Heart left ventricle (tissue), 13 donors: ENCODE measurements around the gene RASGRP1.

Source experiments
- POLR2A ChIP-seq, 2 donors: fragments of 450-650 bp; IDR thresholded peaks; one replicate each; pipeline ENCODE4 v1.6.1; 2017; ENCODE audit warnings: antibody characterized with exemption in 2 of 2, mild to moderate bottlenecking in 2 of 2, moderate library complexity in 2 of 2
- TF ChIP-seq, protein P1 (sequence below), 12 donors: fragments of 200-600 bp; sonication (generic) in 4 of 12; IDR thresholded peaks; one replicate each; pipeline versions ENCODE4 v1.5.0 to v1.8.0; 2018 to 2022; ENCODE audit warnings: antibody characterized with exemption in 12 of 12, mild to moderate bottlenecking in 5 of 12
- donor health status: ischemic (EF 13 %, LVEDD 7.1; RV severe dilation, severe dysfunction).
- donor health status: DM: no; HTN: yes; CAD: no.
- donor health status: DM: no; HTN: no; CAD: no.
- donor health status: ischemic (EF 25% LVEDD 6.9; RV normal size, moderate dysfunction).
- donor health status: ischemic (EF 25% LVEDD 5.7; RV mildly dilated, moderate dysfunction).
- donor health status: ischemic (EF 35%, LVEDD 5.7; RV mildly dilated, moderate dysfunction).
- donor health status: nonischemic (EF 11% LVEDD 7.7; RV severe dilation, severe dysfunction).
- donor health status: DM: yes; HTN: yes; CAD: no.
- donor health status: PGD.
- donor health status: ischemic (EF 29% LVEDD 5.4; RV normal size, mild dysfunction).
- donor health status: nonischemic (EF 23%, LVEDD 6.1; RV moderate dilation, normal function).

DNA sequence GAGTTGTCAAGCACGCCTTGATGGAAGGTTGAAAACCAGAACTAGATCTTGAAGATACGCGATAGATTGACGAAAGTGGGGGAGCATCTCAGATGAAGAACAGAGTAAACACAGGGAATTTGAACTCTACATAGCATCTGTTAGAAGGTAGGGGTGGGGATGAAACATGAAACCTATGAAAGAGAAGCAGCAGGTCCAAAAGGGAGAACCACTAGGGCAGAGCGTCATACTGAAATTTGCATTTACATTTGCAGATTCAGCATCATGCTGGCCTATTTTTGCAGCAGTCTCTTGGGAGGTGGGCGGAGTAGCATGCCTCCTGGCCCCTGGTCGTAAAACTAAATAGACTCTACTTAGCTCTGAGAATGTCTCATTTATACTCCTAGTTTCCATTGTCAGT, 46.1 kb upstream of the RASGRP1 start:
- TF ChIP-seq, protein P1, sequence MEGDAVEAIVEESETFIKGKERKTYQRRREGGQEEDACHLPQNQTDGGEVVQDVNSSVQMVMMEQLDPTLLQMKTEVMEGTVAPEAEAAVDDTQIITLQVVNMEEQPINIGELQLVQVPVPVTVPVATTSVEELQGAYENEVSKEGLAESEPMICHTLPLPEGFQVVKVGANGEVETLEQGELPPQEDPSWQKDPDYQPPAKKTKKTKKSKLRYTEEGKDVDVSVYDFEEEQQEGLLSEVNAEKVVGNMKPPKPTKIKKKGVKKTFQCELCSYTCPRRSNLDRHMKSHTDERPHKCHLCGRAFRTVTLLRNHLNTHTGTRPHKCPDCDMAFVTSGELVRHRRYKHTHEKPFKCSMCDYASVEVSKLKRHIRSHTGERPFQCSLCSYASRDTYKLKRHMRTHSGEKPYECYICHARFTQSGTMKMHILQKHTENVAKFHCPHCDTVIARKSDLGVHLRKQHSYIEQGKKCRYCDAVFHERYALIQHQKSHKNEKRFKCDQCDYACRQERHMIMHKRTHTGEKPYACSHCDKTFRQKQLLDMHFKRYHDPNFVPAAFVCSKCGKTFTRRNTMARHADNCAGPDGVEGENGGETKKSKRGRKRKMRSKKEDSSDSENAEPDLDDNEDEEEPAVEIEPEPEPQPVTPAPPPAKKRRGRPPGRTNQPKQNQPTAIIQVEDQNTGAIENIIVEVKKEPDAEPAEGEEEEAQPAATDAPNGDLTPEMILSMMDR (IDR thresholded peaks at IDR 0.05) = no peak
- TF ChIP-seq POLR2A (IDR thresholded peaks at IDR 0.05) = no peak
